ENCODE results near the gene RPEL1. TPM values are rescaled to one million over a fixed set of nuclear protein-coding genes. Genes with fewer than 3 reads are reported as not detected.
"Not testable (repeated sequence)": the region's sequence is repeated elsewhere in the genome, so short reads cannot be mapped to it uniquely, and the experiment has no call there.

Gene RPEL1
- total RNA-seq, 1 experiment from 2014 or later, result 0.57 TPM

DNA sequence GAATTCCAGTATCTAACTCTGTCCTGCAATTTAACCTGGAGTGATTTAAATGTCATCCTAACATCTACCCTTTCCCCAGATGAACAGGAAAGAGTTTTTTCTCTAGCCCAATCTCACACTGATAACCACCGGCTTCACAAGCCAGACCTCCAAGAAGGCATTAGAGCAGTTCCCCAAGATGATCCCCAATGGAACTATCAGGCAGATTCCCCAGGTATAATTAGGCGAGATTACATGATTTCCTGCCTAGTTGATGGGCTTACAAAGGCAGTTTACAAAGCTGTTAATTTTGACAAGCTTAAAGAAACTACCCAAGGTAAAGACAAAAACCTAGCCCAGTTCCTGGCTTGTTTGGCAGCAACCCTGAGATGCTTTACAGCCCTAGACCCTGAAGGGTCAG lies 38.5 kb upstream of the RPEL1 start:
- intact Hi-C loops (cut with micrococcal nuclease; ENCODE audit: unreplicated experiment), result no loop called here
- no TSS peak for BruUV-seq (replicated peaks)

DNA sequence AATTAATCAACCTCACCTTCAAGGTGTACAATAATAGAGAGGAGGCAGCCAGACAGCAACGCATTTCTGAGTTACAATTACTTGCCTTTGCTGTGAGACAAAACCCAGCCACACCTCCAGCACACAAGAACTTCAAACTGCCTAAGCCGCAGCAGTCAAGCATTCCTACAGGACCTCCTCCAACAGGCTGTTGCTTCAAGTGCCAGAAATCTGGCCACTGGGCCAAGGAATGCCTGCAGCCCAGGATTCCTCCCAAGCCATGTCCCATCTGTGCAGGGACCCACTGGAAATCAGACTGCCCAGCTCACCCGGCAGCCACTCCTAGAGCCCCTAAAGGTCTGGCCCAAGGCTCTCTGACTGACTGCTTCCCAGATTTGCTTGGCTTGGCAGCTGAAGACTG lies 38.0 kb upstream of the RPEL1 start:
- BruUV-seq (replicated peaks); H3K27ac Mint-ChIP-seq (ENCODE audit: unreplicated experiment); DNase-seq; H3K36me3 Mint-ChIP-seq (ENCODE audit: insufficient read depth, unreplicated experiment); CTCF ChIA-PET; H3K4me3 Mint-ChIP-seq (ENCODE audit: low read depth, unreplicated experiment); intact Hi-C loops (cut with micrococcal nuclease; ENCODE audit: unreplicated experiment); H3K27me3 Mint-ChIP-seq (ENCODE audit: unreplicated experiment); H3K9me3 Mint-ChIP-seq (ENCODE audit: low read depth, unreplicated experiment): not testable (repeated sequence)
- peaks cover 32% of the 10 kb centered on the region for H3K4me1 Mint-ChIP-seq (ENCODE audit: low read depth, unreplicated experiment)

More for the DNA sequence above, 38.5 kb upstream of the RPEL1 start:
- DNase-seq, result no peak
- Mint-ChIP-seq H3K4me1 (ENCODE audit: low read depth, unreplicated experiment) (peaks cover 32% of the 10 kb centered on the region), H3K4me3 (ENCODE audit: low read depth, unreplicated experiment) (no peak overlapping the region), H3K27ac (ENCODE audit: unreplicated experiment) (peak overlapping the region; percentile 15), H3K27me3 (ENCODE audit: unreplicated experiment) (peaks cover 9% of the 10 kb centered on the region), H3K9me3 (ENCODE audit: low read depth, unreplicated experiment) (peaks cover 2% of the 10 kb centered on the region), H3K36me3 (ENCODE audit: insufficient read depth, unreplicated experiment) (peaks cover 6% of the 10 kb centered on the region)
- CTCF ChIA-PET, result no interaction called here
- TF ChIP-seq, protein P1, sequence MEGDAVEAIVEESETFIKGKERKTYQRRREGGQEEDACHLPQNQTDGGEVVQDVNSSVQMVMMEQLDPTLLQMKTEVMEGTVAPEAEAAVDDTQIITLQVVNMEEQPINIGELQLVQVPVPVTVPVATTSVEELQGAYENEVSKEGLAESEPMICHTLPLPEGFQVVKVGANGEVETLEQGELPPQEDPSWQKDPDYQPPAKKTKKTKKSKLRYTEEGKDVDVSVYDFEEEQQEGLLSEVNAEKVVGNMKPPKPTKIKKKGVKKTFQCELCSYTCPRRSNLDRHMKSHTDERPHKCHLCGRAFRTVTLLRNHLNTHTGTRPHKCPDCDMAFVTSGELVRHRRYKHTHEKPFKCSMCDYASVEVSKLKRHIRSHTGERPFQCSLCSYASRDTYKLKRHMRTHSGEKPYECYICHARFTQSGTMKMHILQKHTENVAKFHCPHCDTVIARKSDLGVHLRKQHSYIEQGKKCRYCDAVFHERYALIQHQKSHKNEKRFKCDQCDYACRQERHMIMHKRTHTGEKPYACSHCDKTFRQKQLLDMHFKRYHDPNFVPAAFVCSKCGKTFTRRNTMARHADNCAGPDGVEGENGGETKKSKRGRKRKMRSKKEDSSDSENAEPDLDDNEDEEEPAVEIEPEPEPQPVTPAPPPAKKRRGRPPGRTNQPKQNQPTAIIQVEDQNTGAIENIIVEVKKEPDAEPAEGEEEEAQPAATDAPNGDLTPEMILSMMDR (IDR thresholded peaks at IDR 0.05; ENCODE audit: unreplicated experiment), result no peak

DNA sequence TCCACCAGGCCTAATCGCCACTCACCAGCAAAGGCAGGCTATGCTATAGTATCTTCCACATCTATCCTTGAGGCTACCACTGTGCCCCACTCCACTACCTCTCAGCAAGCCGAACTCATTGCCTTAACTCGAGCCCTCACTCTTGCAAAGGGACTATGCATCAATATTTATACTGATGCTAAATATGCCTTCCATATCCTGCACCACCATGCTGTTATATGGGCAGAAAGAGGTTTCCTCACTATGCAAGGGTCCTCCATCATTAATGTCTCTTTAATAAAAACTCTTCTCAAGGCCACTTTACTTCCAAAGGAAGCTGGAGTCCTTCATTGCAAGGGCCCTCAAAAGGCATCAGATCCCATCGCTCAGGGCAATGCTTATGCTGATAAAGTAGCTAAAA lies 35.4 kb upstream of the RPEL1 start:
- H3K27me3 Mint-ChIP-seq (ENCODE audit: unreplicated experiment); CTCF ChIA-PET; intact Hi-C loops (cut with micrococcal nuclease; ENCODE audit: unreplicated experiment); H3K9me3 Mint-ChIP-seq (ENCODE audit: low read depth, unreplicated experiment); H3K4me3 Mint-ChIP-seq (ENCODE audit: low read depth, unreplicated experiment); BruUV-seq (replicated peaks); H3K27ac Mint-ChIP-seq (ENCODE audit: unreplicated experiment); DNase-seq; H3K36me3 Mint-ChIP-seq (ENCODE audit: insufficient read depth, unreplicated experiment): not testable (repeated sequence)
- H3K4me1 Mint-ChIP-seq (ENCODE audit: low read depth, unreplicated experiment), result peaks cover 19% of the 10 kb centered on the region

DNA sequence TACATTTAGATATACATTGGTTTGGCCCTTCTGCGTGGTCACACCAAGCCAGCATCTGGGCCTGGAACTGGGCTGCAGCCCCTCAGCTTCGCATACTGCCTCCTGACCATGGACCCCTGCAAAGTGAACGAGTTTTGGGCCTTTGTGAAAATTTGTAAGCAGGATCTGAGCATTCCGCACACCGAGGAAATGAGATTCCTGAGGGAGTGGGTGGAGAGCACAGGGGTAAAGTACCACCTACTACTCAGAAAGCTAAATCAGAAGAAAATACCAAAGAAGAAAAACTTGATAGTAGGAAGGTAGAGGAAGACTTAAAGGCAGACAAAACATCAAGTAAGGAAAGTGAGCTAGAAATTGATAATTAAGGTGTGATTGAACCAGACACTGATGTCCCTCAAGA lies 30.1 kb upstream of the RPEL1 start:
- Mint-ChIP-seq H3K9me3 (ENCODE audit: low read depth, unreplicated experiment) (peaks cover 10% of the 10 kb centered on the region), H3K36me3 (ENCODE audit: insufficient read depth, unreplicated experiment) (no peaks in the 10 kb centered on the region), H3K27ac (ENCODE audit: unreplicated experiment) (no peak overlapping the region), H3K4me1 (ENCODE audit: low read depth, unreplicated experiment) (peaks cover 10% of the 10 kb centered on the region), H3K27me3 (ENCODE audit: unreplicated experiment) (no peaks in the 10 kb centered on the region), H3K4me3 (ENCODE audit: low read depth, unreplicated experiment) (no peak overlapping the region)
- intact Hi-C loops (cut with micrococcal nuclease; ENCODE audit: unreplicated experiment), result no loop called here
- CTCF ChIA-PET, result interaction anchor here (0.8 kb wide), 1 partner anchor 16 kb away, joined by 4 read pairs; no protein-coding TSS in a partner anchor
- BruUV-seq (replicated peaks), result no TSS peak
- DNase-seq, result no peak
- TF ChIP-seq, protein P1 (IDR thresholded peaks at IDR 0.05; ENCODE audit: unreplicated experiment), result no peak

DNA sequence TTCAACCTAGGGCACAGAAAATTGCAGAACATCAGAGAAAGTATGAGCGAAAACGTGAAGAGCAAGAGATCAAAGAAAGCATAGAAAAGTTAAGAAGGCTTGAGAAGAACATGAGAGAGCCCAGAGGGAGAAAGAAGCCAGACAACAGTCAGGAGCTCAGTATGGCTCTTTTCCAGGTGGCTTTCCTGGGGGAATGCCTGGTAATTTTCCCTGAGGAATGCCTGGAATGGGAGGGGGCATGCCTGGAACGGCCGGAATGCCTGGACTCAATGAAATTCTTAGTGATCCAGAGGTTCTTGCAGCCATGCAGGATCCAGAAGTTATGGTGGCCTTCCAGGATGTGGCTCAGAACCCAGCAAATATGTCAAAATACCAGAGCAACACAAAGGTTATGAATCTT lies 29.3 kb upstream of the RPEL1 start:
- H3K4me3 Mint-ChIP-seq (ENCODE audit: low read depth, unreplicated experiment); H3K4me1 Mint-ChIP-seq (ENCODE audit: low read depth, unreplicated experiment); BruUV-seq (replicated peaks); H3K27ac Mint-ChIP-seq (ENCODE audit: unreplicated experiment); DNase-seq; intact Hi-C loops (cut with micrococcal nuclease; ENCODE audit: unreplicated experiment); H3K36me3 Mint-ChIP-seq (ENCODE audit: insufficient read depth, unreplicated experiment); H3K27me3 Mint-ChIP-seq (ENCODE audit: unreplicated experiment): not testable (repeated sequence)
- CTCF ChIA-PET, result interaction anchor here (0.8 kb wide), 1 partner anchor 15 kb away, joined by 4 read pairs; no protein-coding TSS in a partner anchor
- H3K9me3 Mint-ChIP-seq (ENCODE audit: low read depth, unreplicated experiment), result peaks cover 10% of the 10 kb centered on the region

DNA sequence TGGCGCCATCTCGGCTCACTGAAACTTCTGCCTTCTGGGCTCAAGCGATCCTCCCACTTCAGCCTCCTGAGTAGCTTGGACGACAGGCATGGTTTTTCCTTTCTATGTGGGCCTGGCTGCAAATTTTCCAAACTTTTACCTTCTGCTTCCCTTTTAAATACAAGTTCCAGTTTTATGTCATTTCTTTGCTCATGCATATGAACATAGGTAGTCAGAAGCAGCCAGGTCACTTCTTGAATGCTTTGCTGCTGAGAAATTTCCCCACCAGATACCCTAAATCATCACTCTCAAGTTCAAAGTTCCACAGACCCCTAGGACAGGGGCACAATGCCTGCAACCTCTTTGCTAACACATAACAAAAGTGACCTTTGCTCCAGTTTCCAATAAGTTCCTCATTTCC lies 21.6 kb upstream of the RPEL1 start:
- CTCF ChIA-PET, result no interaction called here
- H3K9me3 Mint-ChIP-seq (ENCODE audit: low read depth, unreplicated experiment), result peaks cover 7% of the 10 kb centered on the region
- DNase-seq, result no peak

DNA sequence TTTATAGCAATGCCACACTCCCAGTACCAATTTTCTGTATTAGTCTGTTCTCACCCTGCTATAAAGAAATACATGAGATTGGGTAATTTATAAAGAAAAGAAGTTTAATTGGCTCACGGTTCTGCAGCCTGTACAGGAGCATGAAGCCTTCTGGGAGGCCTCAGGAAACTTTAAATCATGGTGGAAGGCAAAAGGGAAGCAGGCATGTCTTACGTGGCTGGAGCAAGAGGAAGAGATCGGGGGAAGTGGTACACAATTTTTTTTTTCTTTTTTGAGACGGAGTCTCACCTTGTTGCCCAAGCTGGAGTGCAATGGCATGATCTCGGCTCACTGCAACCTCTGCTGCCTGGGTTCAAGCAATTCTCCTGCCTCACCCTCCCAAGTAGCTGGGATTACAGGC lies 21.0 kb upstream of the RPEL1 start:
- CTCF ChIA-PET; BruUV-seq (replicated peaks); H3K27ac Mint-ChIP-seq (ENCODE audit: unreplicated experiment); DNase-seq; intact Hi-C loops (cut with micrococcal nuclease; ENCODE audit: unreplicated experiment); H3K9me3 Mint-ChIP-seq (ENCODE audit: low read depth, unreplicated experiment); H3K36me3 Mint-ChIP-seq (ENCODE audit: insufficient read depth, unreplicated experiment); H3K4me3 Mint-ChIP-seq (ENCODE audit: low read depth, unreplicated experiment); H3K4me1 Mint-ChIP-seq (ENCODE audit: low read depth, unreplicated experiment); H3K27me3 Mint-ChIP-seq (ENCODE audit: unreplicated experiment): not testable (repeated sequence)

More for the DNA sequence above, 21.6 kb upstream of the RPEL1 start:
- intact Hi-C loops (cut with micrococcal nuclease; ENCODE audit: unreplicated experiment), result no loop called here
- Mint-ChIP-seq H3K4me1 (ENCODE audit: low read depth, unreplicated experiment) (peaks cover 8% of the 10 kb centered on the region), H3K27ac (ENCODE audit: unreplicated experiment) (no peak overlapping the region), H3K4me3 (ENCODE audit: low read depth, unreplicated experiment) (no peak overlapping the region), H3K27me3 (ENCODE audit: unreplicated experiment) (no peaks in the 10 kb centered on the region), H3K36me3 (ENCODE audit: insufficient read depth, unreplicated experiment) (no peaks in the 10 kb centered on the region)
- TF ChIP-seq, protein P1 (IDR thresholded peaks at IDR 0.05; ENCODE audit: unreplicated experiment), result no peak
- no TSS peak for BruUV-seq (replicated peaks)

All from Calu3 (cell line).